ENCODE measurements around the gene CLCF1.
"Not testable (repeated sequence)": the region's sequence is repeated elsewhere in the genome, so short reads cannot be mapped to it uniquely, and the experiment has no call there.

Gene CLCF1

GRCh38 chr11:67408437-67409200, 35.2 kb upstream of the CLCF1 start:
- DNase-seq: no peak

- no peak for DNase-seq
Measured at GRCh38 chr11:67407688-67408163, 34.3 kb upstream of the CLCF1 start.

- no peak for DNase-seq
Measured at GRCh38 chr11:67406969-67407687, 33.7 kb upstream of the CLCF1 start.

GRCh38 chr11:67406420-67406968, 33.1 kb upstream of the CLCF1 start:
- DNase-seq: no peak

GRCh38 chr11:67405688-67406339, 32.4 kb upstream of the CLCF1 start:
- DNase-seq: no peak

- DNase-seq: no peak
Measured at GRCh38 chr11:67405196-67405567, 31.8 kb upstream of the CLCF1 start.

- DNase-seq: no peak
Measured at GRCh38 chr11:67404515-67405195, 31.3 kb upstream of the CLCF1 start.

GRCh38 chr11:67403085-67403484, 29.7 kb upstream of the CLCF1 start:
- DNase-seq: not testable (repeated sequence)

- DNase-seq: not testable (repeated sequence)
Measured at GRCh38 chr11:67402192-67402839, 28.9 kb upstream of the CLCF1 start.

- peak; percentile 87 for DNase-seq
Measured at GRCh38 chr11:67401495-67402191, 28.2 kb upstream of the CLCF1 start, which contains the start of gene PPP1CA. TSS of gene PPP1CA (minus strand) at chr11:67401858. CDS start at chr11:67401782, 76 bp downstream.

- DNase-seq: no peak
Measured at GRCh38 chr11:67400942-67401494, 27.6 kb upstream of the CLCF1 start.

GRCh38 chr11:67400251-67400941, 27.0 kb upstream of the CLCF1 start:
- no peak for DNase-seq

- no peak for DNase-seq
Measured at GRCh38 chr11:67398661-67399563, 25.5 kb upstream of the CLCF1 start.

GRCh38 chr11:67397986-67398660, 24.7 kb upstream of the CLCF1 start:
- no peak for DNase-seq

GRCh38 chr11:67397536-67397935, 24.1 kb upstream of the CLCF1 start:
- DNase-seq: no peak

GRCh38 chr11:67396587-67397389, 23.4 kb upstream of the CLCF1 start:
- DNase-seq: no peak

- DNase-seq: no peak
Measured at GRCh38 chr11:67396259-67396581, 22.8 kb upstream of the CLCF1 start.
